WI38 (cell line): ENCODE data around the gene POU2AF1.
"Not testable (repeated sequence)": the region's sequence is repeated elsewhere in the genome, so short reads cannot be mapped to it uniquely, and the experiment has no call there.

Experiments
- H3K4me3 ChIP-seq: 2 replicates; pipeline ENCODE4 v1.5.1; 2011; ENCODE audit warnings: low read depth, mild to moderate bottlenecking, control low read depth, low read length
- CTCF ChIP-seq: IDR thresholded peaks from 2 replicates; pipeline ENCODE4 v1.5.1; 2012; ENCODE audit warnings: low read depth, mild to moderate bottlenecking, control low read depth, low read length

Gene POU2AF1

GRCh38 chr11:111320728-111321568, 58.1 kb downstream of the POU2AF1 start:
- no peak for TF ChIP-seq CTCF
- no peak overlapping the region for H3K4me3 ChIP-seq

GRCh38 chr11:111320199-111320598, 58.9 kb downstream of the POU2AF1 start:
- not testable (repeated sequence) for H3K4me3 ChIP-seq

GRCh38 chr11:111319296-111319695, 59.8 kb downstream of the POU2AF1 start:
- TF ChIP-seq CTCF = no peak
- no peak overlapping the region for H3K4me3 ChIP-seq

- TF ChIP-seq CTCF = no peak
- H3K4me3 ChIP-seq = no peak overlapping the region
Observed at GRCh38 chr11:111312076-111312475, 67.0 kb downstream of the POU2AF1 start.

GRCh38 chr11:111310723-111311122, 68.4 kb downstream of the POU2AF1 start:
- H3K4me3 ChIP-seq = no peak overlapping the region
- no peak for TF ChIP-seq CTCF

- H3K4me3 ChIP-seq = no peak overlapping the region
- TF ChIP-seq CTCF = no peak
Observed at GRCh38 chr11:111310088-111310487, 69.0 kb downstream of the POU2AF1 start.

- no peak overlapping the region for H3K4me3 ChIP-seq
- TF ChIP-seq CTCF = no peak
Observed at GRCh38 chr11:111309215-111309915, 69.7 kb downstream of the POU2AF1 start.
